Measurements from ENCODE around the gene RIT2.

Gene RIT2

GRCh38 chr18:42781298-42781815, 334.1 kb downstream of the RIT2 start:
- Histone ChIP-seq H3K9me2 (replicated peaks; ENCODE audit: insufficient read depth, low read length) (no peaks in the 10 kb centered on the region), H3K36me3 (replicated peaks; ENCODE audit: insufficient read depth, low read length) (no peaks in the 10 kb centered on the region), H3K79me2 (ENCODE audit: low read length) (no peaks in the 10 kb centered on the region), H3K4me3 (ENCODE audit: low read length) (no peak overlapping the region), H3K9me3 (replicated peaks; ENCODE audit: insufficient read depth, low read length) (no peaks in the 10 kb centered on the region), H3F3A (ENCODE audit: insufficient read depth, low read length) (no peaks in the 10 kb centered on the region), H4K20me1 (ENCODE audit: insufficient read depth, low read length) (no peaks in the 10 kb centered on the region), H3K4me1 (ENCODE audit: low read length) (no peaks in the 10 kb centered on the region), H3K27ac (ENCODE audit: low read length) (no peak overlapping the region), H3K9ac (ENCODE audit: low read length) (no peak overlapping the region), H3K4me2 (ENCODE audit: low read depth, low read length) (no peak overlapping the region), H2AFZ (ENCODE audit: low read length) (no peak overlapping the region), H3K27me3 (replicated peaks; ENCODE audit: insufficient read depth, low read length) (no peaks in the 10 kb centered on the region)
- TF ChIP-seq EZH2phosphoT487 (IDR thresholded peaks at IDR 0.05; ENCODE audit: low read length): no peak
- TF ChIP-seq EZH2 (optimal IDR thresholded peaks at IDR 0.05; ENCODE audit: low read depth, low read length): no peak
- TF ChIP-seq CTCF (IDR thresholded peaks at IDR 0.05; ENCODE audit: low read length): no peak
- DNase-seq: no peak

- no peaks in the 10 kb centered on the region for H3K79me2 ChIP-seq (ENCODE audit: low read length)
- H3K27ac ChIP-seq (ENCODE audit: low read length): no peak overlapping the region
- no peak overlapping the region for H2AFZ ChIP-seq (ENCODE audit: low read length)
- no peak overlapping the region for H3K4me3 ChIP-seq (ENCODE audit: low read length)
- no peaks in the 10 kb centered on the region for H3K9me3 ChIP-seq (replicated peaks; ENCODE audit: insufficient read depth, low read length)
- no peaks in the 10 kb centered on the region for H3K9me2 ChIP-seq (replicated peaks; ENCODE audit: insufficient read depth, low read length)
- no peak overlapping the region for H3K4me2 ChIP-seq (ENCODE audit: low read depth, low read length)
- TF ChIP-seq EZH2 (optimal IDR thresholded peaks at IDR 0.05; ENCODE audit: low read depth, low read length): no peak
- no peak for TF ChIP-seq EZH2phosphoT487 (IDR thresholded peaks at IDR 0.05; ENCODE audit: low read length)
- no peak for TF ChIP-seq CTCF (IDR thresholded peaks at IDR 0.05; ENCODE audit: low read length)
- no peaks in the 10 kb centered on the region for H3K4me1 ChIP-seq (ENCODE audit: low read length)
- no peak overlapping the region for H3K9ac ChIP-seq (ENCODE audit: low read length)
- no peaks in the 10 kb centered on the region for H3K27me3 ChIP-seq (replicated peaks; ENCODE audit: insufficient read depth, low read length)
- H4K20me1 ChIP-seq (ENCODE audit: insufficient read depth, low read length): no peaks in the 10 kb centered on the region
- no peaks in the 10 kb centered on the region for H3K36me3 ChIP-seq (replicated peaks; ENCODE audit: insufficient read depth, low read length)
- no peak for DNase-seq
- no peaks in the 10 kb centered on the region for H3F3A ChIP-seq (ENCODE audit: insufficient read depth, low read length)
These were observed 335.3 kb downstream of the RIT2 start for GRCh38 chr18:42780171-42780570.

- Histone ChIP-seq H3K4me2 (ENCODE audit: low read depth, low read length) (no peak overlapping the region), H3K4me1 (ENCODE audit: low read length) (no peaks in the 10 kb centered on the region)
These were observed 336.9 kb downstream of the RIT2 start for GRCh38 chr18:42778445-42779042.

More at GRCh38 chr18:42778445-42779042, 336.9 kb downstream of the RIT2 start:
- Histone ChIP-seq H3F3A (ENCODE audit: insufficient read depth, low read length) (no peaks in the 10 kb centered on the region), H3K27ac (ENCODE audit: low read length) (no peak overlapping the region), H4K20me1 (ENCODE audit: insufficient read depth, low read length) (no peaks in the 10 kb centered on the region), H3K27me3 (replicated peaks; ENCODE audit: insufficient read depth, low read length) (no peaks in the 10 kb centered on the region), H3K9me2 (replicated peaks; ENCODE audit: insufficient read depth, low read length) (no peaks in the 10 kb centered on the region), H3K4me3 (ENCODE audit: low read length) (no peak overlapping the region), H3K79me2 (ENCODE audit: low read length) (no peaks in the 10 kb centered on the region), H3K9me3 (replicated peaks; ENCODE audit: insufficient read depth, low read length) (no peaks in the 10 kb centered on the region), H2AFZ (ENCODE audit: low read length) (no peak overlapping the region), H3K36me3 (replicated peaks; ENCODE audit: insufficient read depth, low read length) (no peaks in the 10 kb centered on the region), H3K9ac (ENCODE audit: low read length) (no peak overlapping the region)
- no peak for DNase-seq
- TF ChIP-seq EZH2phosphoT487 (IDR thresholded peaks at IDR 0.05; ENCODE audit: low read length) (no peak), EZH2 (optimal IDR thresholded peaks at IDR 0.05; ENCODE audit: low read depth, low read length) (no peak), CTCF (IDR thresholded peaks at IDR 0.05; ENCODE audit: low read length) (no peak)
